ENCODE measurements around the gene INPP1.
"Not testable (repeated sequence)": the region's sequence is repeated elsewhere in the genome, so short reads cannot be mapped to it uniquely, and the experiment has no call there.

INPP1 gene

GRCh38 chr2:190353537-190353899 is 10.1 kb downstream of the INPP1 start:
- no peak for FAIRE-seq
- DNase-seq (ENCODE audit: insufficient read length) = no peak
- no peak for TF ChIP-seq POLR2A (IDR thresholded peaks at IDR 0.05; ENCODE audit: low read depth, low read length)
- no peak for TF ChIP-seq POLR2AphosphoS5 (IDR thresholded peaks at IDR 0.05; ENCODE audit: low read depth, low read length)
- TF ChIP-seq TAF1 (IDR thresholded peaks at IDR 0.05; ENCODE audit: borderline replicate concordance, low read depth, low read length) = no peak

DNA sequence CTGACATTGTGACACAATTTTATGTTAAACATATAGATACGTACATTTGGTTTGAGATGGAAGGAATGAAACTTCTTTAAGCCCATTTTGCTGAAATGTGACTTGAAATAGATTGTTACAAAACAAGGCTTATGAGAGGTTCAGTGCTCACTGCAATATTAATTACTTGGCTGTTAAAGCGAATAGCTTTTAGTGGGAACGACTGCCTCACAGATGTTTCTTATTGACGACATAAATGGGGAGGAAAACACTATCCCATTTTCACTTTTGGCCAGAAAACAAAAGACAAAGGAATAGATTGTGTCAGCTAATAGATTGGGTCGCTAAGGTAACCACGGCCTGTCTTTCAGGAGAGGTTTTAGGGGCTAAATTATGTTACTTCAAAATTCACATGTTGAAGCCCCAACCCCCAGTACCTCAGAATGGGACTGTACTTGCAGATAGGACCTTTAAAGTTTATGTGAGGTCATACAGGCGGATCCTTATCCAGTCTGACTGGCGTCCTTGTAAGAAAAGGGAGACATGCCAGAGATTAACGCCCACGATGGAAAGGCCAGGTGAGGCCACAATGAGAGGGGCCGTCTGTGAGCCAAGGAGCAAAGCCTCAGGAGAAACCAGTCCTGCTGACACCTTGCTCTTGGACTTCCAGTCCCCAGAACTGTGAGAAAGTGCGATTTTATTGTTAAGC is 10.8 kb downstream of the INPP1 start:
- DNase-seq (ENCODE audit: insufficient read length) = no peak
- TF ChIP-seq POLR2AphosphoS5 (IDR thresholded peaks at IDR 0.05; ENCODE audit: low read depth, low read length) (no peak), TAF1 (IDR thresholded peaks at IDR 0.05; ENCODE audit: borderline replicate concordance, low read depth, low read length) (no peak), POLR2A (IDR thresholded peaks at IDR 0.05; ENCODE audit: low read depth, low read length) (no peak)
- peak; percentile 44 for FAIRE-seq

GRCh38 chr2:190355968-190356644 is 12.7 kb downstream of the INPP1 start:
- FAIRE-seq = peak; percentile 33
- no peak for DNase-seq (ENCODE audit: insufficient read length)
- no peak for TF ChIP-seq POLR2A (IDR thresholded peaks at IDR 0.05; ENCODE audit: low read depth, low read length)
- TF ChIP-seq TAF1 (IDR thresholded peaks at IDR 0.05; ENCODE audit: borderline replicate concordance, low read depth, low read length) = no peak
- TF ChIP-seq POLR2AphosphoS5 (IDR thresholded peaks at IDR 0.05; ENCODE audit: low read depth, low read length) = no peak

GRCh38 chr2:190357600-190357999 is 14.2 kb downstream of the INPP1 start:
- no peak for FAIRE-seq
- TF ChIP-seq POLR2A (IDR thresholded peaks at IDR 0.05; ENCODE audit: low read depth, low read length) = no peak
- no peak for TF ChIP-seq TAF1 (IDR thresholded peaks at IDR 0.05; ENCODE audit: borderline replicate concordance, low read depth, low read length)
- TF ChIP-seq POLR2AphosphoS5 (IDR thresholded peaks at IDR 0.05; ENCODE audit: low read depth, low read length) = no peak
- DNase-seq (ENCODE audit: insufficient read length) = no peak

DNA sequence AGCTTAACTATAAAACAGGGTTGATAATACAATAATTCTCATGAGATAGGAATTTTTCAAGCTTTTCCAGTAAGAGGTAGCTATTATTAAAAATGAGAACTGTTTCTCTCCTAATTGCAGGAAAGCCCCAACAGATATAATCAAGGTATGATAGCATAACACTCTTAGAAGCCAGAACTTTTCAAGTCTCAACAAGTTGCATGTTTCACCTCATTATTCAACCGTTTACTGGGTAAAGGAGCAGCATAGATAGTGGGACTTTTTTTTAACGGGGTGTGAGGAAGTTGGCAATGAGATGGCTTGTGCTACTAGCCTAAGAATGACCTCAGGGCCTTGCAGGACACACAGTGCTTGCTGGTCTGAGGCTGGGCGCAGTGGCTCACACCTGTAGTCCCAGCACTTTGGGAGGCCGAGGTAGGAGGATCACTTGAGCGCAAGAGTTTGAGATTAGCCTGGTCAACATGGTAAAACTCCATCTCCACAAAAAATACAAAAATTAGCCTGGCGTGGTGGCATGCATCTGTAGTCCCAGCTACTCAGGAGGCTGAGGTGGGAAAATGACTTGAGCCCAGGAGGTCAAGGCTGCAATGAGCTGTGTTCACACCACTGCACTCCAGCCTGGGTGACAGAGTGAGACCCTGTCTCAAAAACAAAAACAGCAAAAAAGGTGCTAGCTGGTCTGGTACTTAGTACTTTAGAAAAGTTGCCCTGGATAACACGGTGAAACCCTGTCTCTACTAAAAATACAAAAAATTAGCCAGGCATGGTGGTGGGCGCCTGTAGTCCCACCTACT is 15.5 kb downstream of the INPP1 start:
- not testable (repeated sequence) for FAIRE-seq; DNase-seq (ENCODE audit: insufficient read length)

- no peak for DNase-seq (ENCODE audit: insufficient read length)
- FAIRE-seq = no peak
- TF ChIP-seq POLR2AphosphoS5 (IDR thresholded peaks at IDR 0.05; ENCODE audit: low read depth, low read length) = no peak
- TF ChIP-seq TAF1 (IDR thresholded peaks at IDR 0.05; ENCODE audit: borderline replicate concordance, low read depth, low read length) = no peak
- TF ChIP-seq POLR2A (IDR thresholded peaks at IDR 0.05; ENCODE audit: low read depth, low read length) = no peak
These were observed 17.2 kb downstream of the INPP1 start for GRCh38 chr2:190360561-190360960.

- DNase-seq (ENCODE audit: insufficient read length) (no peak), FAIRE-seq (no peak)
- no peak for TF ChIP-seq TAF1 (IDR thresholded peaks at IDR 0.05; ENCODE audit: borderline replicate concordance, low read depth, low read length)
- TF ChIP-seq POLR2AphosphoS5 (IDR thresholded peaks at IDR 0.05; ENCODE audit: low read depth, low read length) = no peak
- TF ChIP-seq POLR2A (IDR thresholded peaks at IDR 0.05; ENCODE audit: low read depth, low read length) = no peak
These were observed 17.6 kb downstream of the INPP1 start for GRCh38 chr2:190360965-190361364.

DNA sequence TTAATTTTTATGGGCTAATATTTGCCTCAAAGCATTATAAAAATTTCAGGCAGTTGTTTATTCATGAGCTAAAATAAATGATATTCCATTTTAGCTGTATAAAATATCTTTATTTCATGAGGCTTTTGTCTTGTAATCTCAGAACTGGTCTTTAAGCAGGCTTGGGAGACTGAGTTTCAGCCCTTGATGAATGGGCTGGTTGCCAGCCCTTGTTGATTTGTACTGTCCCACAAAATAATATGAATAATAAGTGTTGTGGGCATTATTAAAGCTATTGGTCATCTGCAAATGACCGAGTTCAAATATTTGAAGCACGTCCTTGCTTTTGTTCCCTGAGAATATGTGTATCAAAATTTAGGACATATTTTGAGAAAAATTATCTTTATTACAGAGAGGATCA is 18.2 kb downstream of the INPP1 start:
- TF ChIP-seq POLR2A (IDR thresholded peaks at IDR 0.05; ENCODE audit: low read depth, low read length) = no peak
- TF ChIP-seq POLR2AphosphoS5 (IDR thresholded peaks at IDR 0.05; ENCODE audit: low read depth, low read length) = no peak
- no peak for TF ChIP-seq TAF1 (IDR thresholded peaks at IDR 0.05; ENCODE audit: borderline replicate concordance, low read depth, low read length)
- no peak for DNase-seq (ENCODE audit: insufficient read length)
- FAIRE-seq = no peak

DNA sequence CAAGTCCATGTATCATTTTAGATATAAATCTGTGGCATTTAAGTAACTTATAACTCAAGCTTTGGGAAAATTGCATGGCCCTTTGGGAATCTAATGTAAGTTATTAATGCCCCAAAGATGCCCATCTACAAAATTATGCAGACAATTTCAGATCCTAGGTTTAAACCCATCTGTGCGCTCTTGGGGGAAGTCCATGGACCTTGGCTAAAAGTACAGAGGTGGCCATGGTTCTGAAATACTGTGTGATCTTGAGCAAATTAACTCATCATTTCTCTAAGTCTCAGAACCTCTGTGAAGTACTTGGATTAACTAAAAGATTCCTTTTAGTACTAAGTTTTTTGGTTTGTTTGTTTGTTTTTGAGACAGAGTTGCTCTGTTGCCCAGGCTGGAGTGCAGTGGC is 19.5 kb downstream of the INPP1 start:
- DNase-seq (ENCODE audit: insufficient read length) = no peak
- TF ChIP-seq POLR2AphosphoS5 (IDR thresholded peaks at IDR 0.05; ENCODE audit: low read depth, low read length) (no peak), POLR2A (IDR thresholded peaks at IDR 0.05; ENCODE audit: low read depth, low read length) (no peak), TAF1 (IDR thresholded peaks at IDR 0.05; ENCODE audit: borderline replicate concordance, low read depth, low read length) (no peak)
- no peak for FAIRE-seq

DNA sequence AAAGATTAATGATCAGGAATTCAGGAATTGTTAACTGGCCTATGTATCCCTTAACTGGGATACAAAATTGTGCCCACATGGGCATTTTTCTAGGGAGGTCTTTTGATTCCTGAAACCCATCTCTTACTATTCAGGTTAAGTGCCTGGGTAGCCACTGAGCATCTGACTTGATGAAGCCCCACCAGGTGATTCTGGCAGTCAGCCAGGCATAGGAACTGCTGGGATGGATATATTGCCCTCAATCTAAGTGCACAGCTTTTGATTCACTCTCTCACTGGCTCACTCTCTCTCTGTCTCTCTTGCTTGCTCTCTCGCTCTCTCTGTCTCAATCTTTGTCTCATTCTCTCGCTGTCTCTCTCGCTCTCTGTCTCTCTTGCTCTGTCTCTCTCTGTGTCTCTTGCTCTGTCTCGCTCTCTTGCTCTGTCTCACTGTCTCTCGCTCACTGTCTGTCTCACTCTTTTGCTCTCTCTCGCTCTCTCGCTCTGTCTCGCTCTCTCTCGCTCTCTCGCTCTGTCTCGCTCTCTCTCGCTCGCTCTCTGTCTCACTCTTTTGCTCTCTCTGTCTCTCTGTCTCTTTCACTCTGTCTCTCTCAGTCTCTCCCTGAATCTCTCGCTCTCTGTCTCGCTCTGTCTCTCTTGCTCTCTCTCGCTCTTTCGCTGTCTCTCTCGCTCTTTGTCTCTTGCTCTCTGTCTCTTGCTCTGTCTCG is 22.3 kb downstream of the INPP1 start:
- TF ChIP-seq TAF1 (IDR thresholded peaks at IDR 0.05; ENCODE audit: borderline replicate concordance, low read depth, low read length) (no peak), POLR2AphosphoS5 (IDR thresholded peaks at IDR 0.05; ENCODE audit: low read depth, low read length) (no peak), POLR2A (IDR thresholded peaks at IDR 0.05; ENCODE audit: low read depth, low read length) (no peak)
- FAIRE-seq (no peak), DNase-seq (ENCODE audit: insufficient read length) (no peak)

DNA sequence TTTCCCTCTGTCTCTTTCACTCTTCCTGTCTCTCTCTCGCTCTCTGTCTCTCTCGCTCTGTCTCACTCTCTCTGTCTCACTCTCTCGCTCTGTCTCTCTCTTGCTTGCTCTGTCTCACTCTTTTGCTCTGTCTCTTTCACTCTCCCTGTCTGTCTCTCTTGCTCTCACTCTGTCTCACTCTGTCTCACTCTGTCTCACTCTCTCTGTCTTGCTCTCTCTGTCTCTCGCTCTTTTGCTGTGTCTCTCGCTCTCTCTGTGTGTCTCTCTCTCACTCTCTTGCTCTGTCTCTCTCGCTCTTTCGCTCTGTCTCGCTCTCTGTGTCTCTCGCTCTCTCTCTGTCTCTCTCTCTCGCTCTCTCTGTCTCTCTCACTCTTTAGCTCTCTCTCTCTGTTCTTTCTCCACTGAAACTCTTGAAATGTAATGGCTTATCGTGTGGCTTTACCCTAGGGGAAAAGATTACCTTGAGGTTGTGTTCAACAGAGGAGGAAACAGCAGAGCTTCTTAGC is 22.9 kb downstream of the INPP1 start:
- no peak for TF ChIP-seq TAF1 (IDR thresholded peaks at IDR 0.05; ENCODE audit: borderline replicate concordance, low read depth, low read length)
- no peak for TF ChIP-seq POLR2AphosphoS5 (IDR thresholded peaks at IDR 0.05; ENCODE audit: low read depth, low read length)
- no peak for TF ChIP-seq POLR2A (IDR thresholded peaks at IDR 0.05; ENCODE audit: low read depth, low read length)
- FAIRE-seq (no peak), DNase-seq (ENCODE audit: insufficient read length) (no peak)
